Activated naive CD4-positive, alpha-beta T cell treated with anti-CD3 and anti-CD28 coated beads for 36 hours (primary cell): Measurements from ENCODE around the gene PCMT1. TPM values are rescaled to one million over a fixed set of nuclear protein-coding genes. Genes with fewer than 3 reads are reported as not detected.
"Not testable (repeated sequence)": the region's sequence is repeated elsewhere in the genome, so short reads cannot be mapped to it uniquely, and the experiment has no call there.

Experiments
- CTCF ChIA-PET: fragments of 350-600 bp; sonication (Branson Sonifier 250); formaldehyde crosslinking; loops from one replicate; lab custom pipeline; 2021; ENCODE audit warnings: antibody characterized with exemption; lab: Charles Lee
- DNase-seq: peaks from one replicate; pipeline ENCODE4 v3.0.0-alpha.2; 2020
- H3K27ac Mint-ChIP-seq: one replicate; pipeline ENCODE4 v1.8.0; 2021; ENCODE audit warnings: mild to moderate bottlenecking, mixed read lengths
- H3K27me3 Mint-ChIP-seq: one replicate; pipeline ENCODE4 v1.8.0; 2021; ENCODE audit warnings: low read depth, mixed read lengths
- H3K36me3 Mint-ChIP-seq: one replicate; pipeline ENCODE4 v1.8.0; 2021; ENCODE audit warnings: low read depth, mixed read lengths
- H3K4me1 Mint-ChIP-seq: one replicate; pipeline ENCODE4 v1.8.0; 2021; ENCODE audit warnings: low read depth, mixed read lengths
- H3K4me3 Mint-ChIP-seq: one replicate; pipeline ENCODE4 v1.8.0; 2021; ENCODE audit warnings: mild to moderate bottlenecking, moderate library complexity, mixed read lengths
- H3K9me3 Mint-ChIP-seq: one replicate; pipeline ENCODE4 v1.8.0; 2021; ENCODE audit warnings: mixed read lengths
- intact Hi-C: fragments of 100-400 bp; cut with micrococcal nuclease; formaldehyde crosslinking; loops from one replicate; pipeline ENCODE4 v1.15.1; 2023
- total RNA-seq, 2 experiments: library from RNA; stranded (reverse); gene quantifications; one replicate each; pipeline ENCODE4 v1.2.3, GENCODE V29; 2021

PCMT1 gene
- total RNA-seq, 2 experiments from 2014 or later = 71.9 to 74.5 TPM

DNA sequence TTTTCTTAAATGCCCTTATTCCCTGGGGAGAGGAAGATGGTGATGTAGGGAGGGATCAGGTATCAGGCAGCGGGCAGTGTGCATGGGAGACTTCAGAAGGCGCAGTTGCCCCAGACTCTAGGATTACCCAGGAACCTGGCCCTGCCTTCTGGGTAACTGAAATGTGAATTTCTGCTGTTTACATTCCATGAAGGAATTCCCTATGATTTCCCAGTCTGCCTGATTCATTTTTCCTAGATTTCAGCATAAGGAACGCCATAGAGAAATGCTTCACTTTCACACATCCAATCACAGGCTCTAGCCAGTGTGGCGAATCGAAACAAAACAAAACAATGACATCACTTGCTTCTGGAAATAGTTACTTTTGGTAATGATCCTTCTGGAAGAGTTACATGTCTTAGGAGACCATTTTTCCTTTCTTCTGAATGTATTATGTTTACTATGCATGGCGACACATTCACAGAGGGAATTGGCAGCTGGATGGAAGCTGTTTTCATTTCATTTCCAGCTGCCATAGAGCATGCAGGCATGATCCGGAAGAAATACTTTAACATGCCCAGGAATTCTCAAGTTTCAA is 81.3 kb downstream of the PCMT1 start:
- Mint-ChIP-seq H3K27ac (no peak overlapping the region), H3K36me3 (no peaks in the 10 kb centered on the region), H3K27me3 (no peaks in the 10 kb centered on the region), H3K4me1 (peaks cover 2% of the 10 kb centered on the region), H3K9me3 (no peaks in the 10 kb centered on the region), H3K4me3 (no peak overlapping the region)
- intact Hi-C loops = loop anchor here (5.0 kb wide), 1 partner anchor 284 kb away; the partner anchor contains the start of gene PPIL4
- CTCF ChIA-PET = interaction anchor here (1.9 kb wide), 1 partner anchor 36 kb away, joined by 8 read pairs; no protein-coding TSS in a partner anchor
- no peak for DNase-seq

DNA sequence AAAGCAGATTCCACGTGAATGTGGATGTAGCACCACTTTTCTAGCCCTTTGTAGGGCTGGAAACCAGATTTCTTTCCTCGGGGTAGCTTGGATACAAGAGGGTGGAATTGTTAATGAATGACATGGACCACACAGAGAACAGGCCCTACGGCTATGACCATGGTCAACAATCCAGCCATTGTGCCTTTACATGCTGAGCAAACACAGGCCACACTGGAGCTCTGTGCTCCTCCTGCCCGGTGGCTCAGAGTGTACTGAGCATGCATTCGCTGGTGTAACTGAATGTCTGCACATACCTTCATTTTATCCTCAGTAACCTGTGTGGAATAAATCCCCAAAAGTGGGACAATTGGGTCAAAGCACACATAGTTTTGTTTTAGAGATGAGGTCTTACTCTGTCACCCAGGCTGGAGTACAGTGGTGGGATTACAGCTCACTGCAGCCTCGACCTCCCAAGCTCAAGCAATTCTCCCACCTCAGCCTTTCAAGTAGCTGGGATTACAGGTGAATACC is 81.8 kb downstream of the PCMT1 start:
- intact Hi-C loops = loop anchor here (5.0 kb wide), 1 partner anchor 284 kb away; the partner anchor contains the start of gene PPIL4
- no peak for DNase-seq
- H3K27me3 Mint-ChIP-seq = no peaks in the 10 kb centered on the region
- H3K36me3 Mint-ChIP-seq = no peaks in the 10 kb centered on the region
- H3K4me3 Mint-ChIP-seq = no peak overlapping the region
- no peaks in the 10 kb centered on the region for H3K9me3 Mint-ChIP-seq
- CTCF ChIA-PET = interaction anchor here (1.9 kb wide), 1 partner anchor 35 kb away, joined by 8 read pairs; no protein-coding TSS in a partner anchor
- H3K27ac Mint-ChIP-seq = no peak overlapping the region
- H3K4me1 Mint-ChIP-seq = peaks cover 2% of the 10 kb centered on the region

DNA sequence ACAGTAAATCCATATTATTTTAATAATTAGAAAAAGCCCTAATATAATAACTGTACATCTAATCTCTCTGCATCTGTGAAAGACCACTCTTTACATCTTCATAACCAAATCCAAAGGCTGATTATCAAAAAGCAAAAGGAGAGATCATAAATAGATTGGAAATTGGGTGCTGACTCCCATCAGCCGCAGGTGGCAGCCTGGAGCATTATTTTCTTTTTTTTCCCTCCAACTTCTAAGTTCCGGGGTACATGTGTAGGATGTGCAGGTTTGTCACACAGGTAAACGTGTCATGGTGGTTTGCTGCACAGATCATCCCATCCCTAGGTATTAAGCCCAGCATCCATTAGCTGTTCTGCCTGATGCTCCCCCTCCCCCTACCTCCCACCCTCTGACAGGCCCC is 84.1 kb downstream of the PCMT1 start:
- CTCF ChIA-PET = interaction anchor here (0.5 to 3.7 kb wide), 11 partner anchors 10 to 194 kb away, joined by 3 to 16 read pairs (median 3); partner anchors contain the start of gene RAET1G
- no peak for DNase-seq
- H3K9me3 Mint-ChIP-seq = no peaks in the 10 kb centered on the region
- H3K27me3 Mint-ChIP-seq = no peaks in the 10 kb centered on the region
- peaks cover 2% of the 10 kb centered on the region for H3K4me1 Mint-ChIP-seq
- intact Hi-C loops = loop anchor here (1.0 to 5.0 kb wide), 4 partner anchors 32 to 286 kb away; partner anchors contain the start of gene PPIL4
- no peak overlapping the region for H3K4me3 Mint-ChIP-seq
- H3K27ac Mint-ChIP-seq = no peak overlapping the region
- H3K36me3 Mint-ChIP-seq = no peaks in the 10 kb centered on the region

DNA sequence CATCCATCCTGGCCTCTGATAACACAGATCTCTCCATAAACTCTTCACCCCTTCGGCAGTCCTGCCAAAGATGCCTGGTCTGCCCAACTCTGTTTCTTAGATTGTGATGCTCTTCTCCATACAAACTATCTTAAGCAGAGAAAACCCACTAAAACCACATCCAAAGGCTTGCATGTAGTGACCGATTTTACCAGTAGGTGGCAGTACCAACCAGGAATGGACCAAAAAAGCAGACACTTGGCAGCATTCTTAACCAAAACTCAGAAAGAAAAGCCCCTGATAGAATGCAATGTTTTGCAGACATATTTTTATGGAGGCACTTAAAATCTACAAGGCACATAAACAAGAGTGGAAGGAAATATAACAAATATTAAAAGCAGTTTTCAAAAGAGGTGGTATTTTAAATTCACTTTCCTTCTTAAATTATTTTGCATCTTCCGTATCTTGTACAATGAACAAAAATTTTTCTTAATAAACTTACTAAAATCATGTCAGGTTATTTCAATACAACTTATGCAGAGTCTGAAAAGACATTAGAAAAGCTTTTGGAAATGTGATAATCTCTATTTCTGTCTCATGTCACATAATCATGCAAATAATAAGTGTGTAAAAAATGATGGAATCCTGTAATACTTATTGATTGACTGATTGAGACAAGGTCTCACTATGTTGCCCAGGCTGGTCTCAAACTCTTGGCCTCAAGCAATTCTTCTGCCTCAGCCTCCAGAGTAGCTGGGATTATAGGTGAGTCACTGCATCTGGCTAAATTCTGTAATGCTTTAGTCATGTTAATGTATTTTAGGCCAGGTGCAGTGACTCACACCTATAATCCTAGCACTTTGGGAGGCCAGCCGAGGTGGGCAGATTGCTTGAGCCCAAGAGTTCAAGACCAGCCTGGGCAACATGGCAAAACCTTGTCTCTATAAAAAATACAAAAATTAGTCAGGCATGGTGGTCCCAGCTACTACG is 85.3 kb downstream of the PCMT1 start:
- peak; percentile 87 for DNase-seq
- no peak overlapping the region for H3K4me3 Mint-ChIP-seq
- no peaks in the 10 kb centered on the region for H3K9me3 Mint-ChIP-seq
- CTCF ChIA-PET = interaction anchor here (0.6 to 3.7 kb wide), 20 partner anchors 8 to 195 kb away, joined by 3 to 19 read pairs (median 3); partner anchors contain the start of genes LRP11 and RAET1G
- H3K27ac Mint-ChIP-seq = no peak overlapping the region
- H3K27me3 Mint-ChIP-seq = no peaks in the 10 kb centered on the region
- H3K36me3 Mint-ChIP-seq = no peaks in the 10 kb centered on the region
- H3K4me1 Mint-ChIP-seq = peaks cover 2% of the 10 kb centered on the region
- intact Hi-C loops = loop anchor here (1.0 to 5.0 kb wide), 4 partner anchors 31 to 287 kb away; partner anchors contain the start of gene PPIL4

DNA sequence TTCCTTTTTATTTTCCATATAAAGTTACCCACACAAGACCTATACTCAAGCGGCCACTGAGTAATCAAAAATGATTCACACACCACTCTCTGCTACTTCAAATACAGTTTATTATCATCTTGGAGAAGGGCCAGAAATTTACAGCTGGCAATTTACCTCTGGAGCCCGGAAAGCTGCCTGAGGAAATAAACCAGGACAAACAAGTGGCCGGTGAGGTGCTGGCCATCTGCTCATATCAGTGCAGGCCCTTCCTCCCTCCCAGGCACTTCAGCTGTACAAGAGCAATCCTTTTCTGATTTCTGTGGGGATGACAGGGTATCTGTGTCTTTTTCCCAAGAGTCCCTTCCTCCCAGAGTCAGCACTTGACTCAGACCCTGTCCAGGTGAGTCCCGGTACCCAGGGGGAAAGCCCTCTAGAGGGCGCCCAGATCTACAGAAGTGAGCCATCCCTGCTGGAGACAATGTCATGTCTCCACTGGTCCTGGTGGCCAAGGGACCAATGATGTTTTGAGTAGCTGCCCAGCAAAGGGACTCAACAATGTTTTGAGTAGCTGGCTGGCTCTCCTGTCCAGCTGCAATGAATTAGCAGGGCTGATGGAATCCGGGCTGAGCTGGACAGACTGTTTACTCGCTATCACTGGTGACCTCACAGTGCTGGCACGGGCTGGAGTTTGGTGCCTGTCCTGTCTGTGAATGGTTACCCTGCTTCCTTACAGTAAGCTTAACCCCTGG is 91.0 kb downstream of the PCMT1 start:
- Mint-ChIP-seq H3K27ac (no peak overlapping the region), H3K27me3 (no peaks in the 10 kb centered on the region), H3K9me3 (no peaks in the 10 kb centered on the region), H3K4me1 (no peaks in the 10 kb centered on the region), H3K4me3 (no peak overlapping the region), H3K36me3 (no peaks in the 10 kb centered on the region)
- CTCF ChIA-PET = interaction anchor here (0.5 to 3.0 kb wide), 15 partner anchors 10 to 133 kb away, joined by 3 to 17 read pairs (median 7); no protein-coding TSS in a partner anchor
- DNase-seq = peak; percentile 82
- intact Hi-C loops = loop anchor here (1.0 kb wide), 2 partner anchors 25 to 86 kb away; no protein-coding TSS in a partner anchor

DNA sequence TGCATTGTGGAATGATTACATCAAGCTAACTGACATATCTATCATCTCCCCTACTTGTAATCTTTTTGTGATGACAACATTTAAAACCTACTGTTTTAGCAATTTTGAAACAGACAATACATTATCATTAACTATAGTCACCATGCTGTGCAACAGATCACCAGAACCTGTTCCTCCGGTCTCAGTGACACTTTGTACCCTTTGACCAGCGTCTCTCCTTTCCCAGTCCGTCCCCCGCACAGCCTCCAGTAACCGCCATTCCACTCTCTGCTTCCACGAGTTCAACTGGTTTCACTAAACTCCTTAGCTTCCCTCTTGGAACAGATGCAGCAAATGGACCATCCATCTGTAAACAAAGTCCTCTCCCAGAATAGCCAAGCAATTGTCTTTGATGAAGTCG is 92.8 kb downstream of the PCMT1 start:
- DNase-seq = no peak
- intact Hi-C loops = no loop called here
- H3K4me3 Mint-ChIP-seq = no peak overlapping the region
- CTCF ChIA-PET = interaction anchor here (0.7 to 1.7 kb wide), 4 partner anchors 24 to 87 kb away, joined by 3 to 5 read pairs (median 3); no protein-coding TSS in a partner anchor
- no peaks in the 10 kb centered on the region for H3K4me1 Mint-ChIP-seq
- H3K9me3 Mint-ChIP-seq = no peaks in the 10 kb centered on the region
- no peaks in the 10 kb centered on the region for H3K36me3 Mint-ChIP-seq
- H3K27me3 Mint-ChIP-seq = no peaks in the 10 kb centered on the region
- H3K27ac Mint-ChIP-seq = no peak overlapping the region

DNA sequence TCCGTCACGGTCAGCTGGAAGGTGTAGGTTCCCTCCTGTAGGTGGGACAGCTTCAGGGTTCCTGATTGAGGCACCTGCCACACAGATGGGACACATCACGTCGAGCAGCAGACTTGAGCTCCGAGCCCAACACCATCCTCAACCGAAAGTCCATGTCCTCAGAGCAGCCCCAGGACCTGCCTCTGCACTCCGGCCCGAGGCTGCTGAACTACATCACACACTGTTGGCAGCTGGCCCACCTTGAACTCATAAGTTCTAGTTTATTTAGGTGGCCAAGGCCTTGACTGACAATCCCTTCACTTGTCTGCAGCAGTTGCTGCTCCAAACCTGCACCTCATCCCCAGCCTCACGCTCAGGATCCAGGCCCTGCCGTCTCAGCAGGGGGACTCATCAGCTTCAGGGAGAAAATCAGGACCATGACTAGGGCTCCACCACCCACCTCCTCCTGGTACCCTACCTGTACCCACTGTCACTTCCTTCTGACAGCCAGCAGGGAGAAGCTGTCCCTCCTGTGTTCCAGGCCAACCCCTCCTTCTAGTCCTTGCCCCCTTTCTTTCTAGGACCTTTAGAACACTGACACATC is 93.6 kb downstream of the PCMT1 start:
- Mint-ChIP-seq H3K4me1 (no peaks in the 10 kb centered on the region), H3K9me3 (no peaks in the 10 kb centered on the region), H3K36me3 (no peaks in the 10 kb centered on the region), H3K27me3 (no peaks in the 10 kb centered on the region), H3K27ac (no peak overlapping the region), H3K4me3 (no peak overlapping the region)
- intact Hi-C loops = no loop called here
- CTCF ChIA-PET = interaction anchor here (1.0 to 1.7 kb wide), 3 partner anchors 8 to 86 kb away, joined by 3 to 5 read pairs (median 4); no protein-coding TSS in a partner anchor
- DNase-seq = no peak

DNA sequence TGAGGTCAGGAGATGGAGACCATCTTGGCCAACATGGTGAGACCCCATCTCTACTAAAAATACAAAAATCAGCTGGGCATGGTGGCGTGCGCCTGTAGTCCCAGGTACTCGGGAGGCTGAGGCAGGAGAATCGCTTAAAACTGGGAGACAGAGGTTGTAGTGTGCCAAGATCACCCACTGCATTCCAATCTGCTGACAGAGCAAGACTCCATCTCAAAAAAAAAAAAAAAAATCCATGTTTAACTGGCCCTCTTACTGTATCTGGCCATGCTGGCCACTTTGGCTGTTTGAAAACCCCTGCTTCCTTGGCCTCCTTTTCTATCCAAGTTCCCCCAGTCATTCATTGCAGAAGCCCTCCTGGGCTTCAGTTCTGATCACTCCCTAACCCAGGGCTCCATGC is 94.5 kb downstream of the PCMT1 start:
- H3K4me3 Mint-ChIP-seq, intact Hi-C loops: not testable (repeated sequence)
- CTCF ChIA-PET = interaction anchor here (0.7 to 1.4 kb wide), 3 partner anchors 9 to 210 kb away, joined by 3 to 4 read pairs (median 3); no protein-coding TSS in a partner anchor

DNA sequence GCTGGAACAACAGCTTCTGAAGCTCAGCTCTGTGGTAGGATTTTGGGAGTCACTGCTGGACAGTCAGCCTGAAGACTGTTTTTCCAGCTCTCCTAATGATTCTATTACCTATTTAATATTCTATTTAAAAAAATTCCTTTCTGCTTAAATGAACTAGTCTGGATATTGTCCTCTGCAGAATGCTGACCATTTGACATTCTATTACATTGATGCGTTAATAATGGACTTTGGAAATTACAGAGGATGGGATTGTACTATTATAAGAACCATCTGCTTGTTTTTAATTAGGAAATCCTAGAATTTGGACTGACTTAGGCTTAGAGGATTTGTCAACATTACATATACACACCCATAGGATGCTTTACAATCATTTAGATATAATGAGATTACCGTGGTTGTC is 94.9 kb downstream of the PCMT1 start:
- intact Hi-C loops = no loop called here
- no peak overlapping the region for H3K4me3 Mint-ChIP-seq
- H3K9me3 Mint-ChIP-seq = no peaks in the 10 kb centered on the region
- no peaks in the 10 kb centered on the region for H3K27me3 Mint-ChIP-seq
- CTCF ChIA-PET = interaction anchor here (0.7 to 1.4 kb wide), 3 partner anchors 9 to 210 kb away, joined by 3 to 4 read pairs (median 3); no protein-coding TSS in a partner anchor
- no peak for DNase-seq
- no peaks in the 10 kb centered on the region for H3K4me1 Mint-ChIP-seq
- no peaks in the 10 kb centered on the region for H3K36me3 Mint-ChIP-seq
- H3K27ac Mint-ChIP-seq = no peak overlapping the region

More for the DNA sequence above, 94.5 kb downstream of the PCMT1 start:
- H3K27me3 Mint-ChIP-seq, H3K4me1 Mint-ChIP-seq, DNase-seq, H3K36me3 Mint-ChIP-seq, H3K9me3 Mint-ChIP-seq, H3K27ac Mint-ChIP-seq: not testable (repeated sequence)

DNA sequence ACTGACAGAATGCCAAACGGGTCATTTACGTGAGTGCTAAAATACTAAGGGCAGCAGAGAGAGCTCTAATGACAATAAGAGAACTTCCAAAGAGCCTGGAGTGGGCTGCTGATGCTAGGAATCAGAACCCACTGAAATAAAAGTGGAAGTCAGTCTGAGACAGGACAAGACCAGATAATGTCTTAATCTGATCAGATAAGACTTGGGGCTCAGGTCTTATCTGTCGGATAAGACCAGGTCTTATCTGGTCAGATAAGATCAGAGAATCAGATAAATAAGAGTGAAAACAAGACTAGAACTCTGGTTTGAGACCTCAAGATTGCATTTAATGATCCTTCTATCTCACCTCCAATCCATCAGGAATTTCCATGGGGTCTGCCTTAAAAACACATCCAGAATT is 96.0 kb downstream of the PCMT1 start:
- H3K36me3 Mint-ChIP-seq = no peaks in the 10 kb centered on the region
- CTCF ChIA-PET = interaction anchor here (1.3 to 1.4 kb wide), 2 partner anchors 80 to 81 kb away, joined by 3 to 7 read pairs; no protein-coding TSS in a partner anchor
- no peak for DNase-seq
- no peaks in the 10 kb centered on the region for H3K4me1 Mint-ChIP-seq
- no peak overlapping the region for H3K27ac Mint-ChIP-seq
- H3K9me3 Mint-ChIP-seq = no peaks in the 10 kb centered on the region
- intact Hi-C loops = no loop called here
- H3K4me3 Mint-ChIP-seq = no peak overlapping the region
- no peaks in the 10 kb centered on the region for H3K27me3 Mint-ChIP-seq

DNA sequence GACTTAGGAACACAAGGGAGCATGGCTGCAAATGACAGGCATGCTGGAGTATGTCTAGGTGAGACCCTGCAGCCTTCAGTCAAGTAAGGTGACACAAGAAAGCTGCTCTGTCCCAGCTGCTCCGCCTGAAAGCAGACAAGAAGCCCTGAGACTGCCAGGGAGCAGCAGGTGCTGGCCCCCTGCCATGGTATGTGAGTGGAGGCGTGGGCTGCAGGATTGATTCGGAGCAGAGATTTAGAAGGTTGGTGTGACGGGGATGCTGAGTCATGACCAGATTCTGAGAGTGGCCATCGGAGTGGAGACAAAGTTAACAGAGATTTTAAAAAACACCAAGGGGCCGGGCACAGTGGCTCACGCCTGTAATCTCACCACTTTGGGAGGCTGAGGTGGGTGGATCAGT is 96.8 kb downstream of the PCMT1 start:
- no peaks in the 10 kb centered on the region for H3K9me3 Mint-ChIP-seq
- H3K4me3 Mint-ChIP-seq = no peak overlapping the region
- peaks cover under 1% of the 10 kb centered on the region for H3K4me1 Mint-ChIP-seq
- no peak for DNase-seq
- H3K27ac Mint-ChIP-seq = no peak overlapping the region
- no peaks in the 10 kb centered on the region for H3K36me3 Mint-ChIP-seq
- intact Hi-C loops = no loop called here
- H3K27me3 Mint-ChIP-seq = no peaks in the 10 kb centered on the region
- CTCF ChIA-PET = interaction anchor here (1.3 to 1.9 kb wide), 3 partner anchors 20 to 81 kb away, joined by 3 to 12 read pairs (median 7); no protein-coding TSS in a partner anchor
